ENCODE results near the gene TEAD1.
"Not testable (repeated sequence)": the region's sequence is repeated elsewhere in the genome, so short reads cannot be mapped to it uniquely, and the experiment has no call there.

Gene TEAD1

GRCh38 chr11:12746593-12747097, 72.4 kb downstream of the TEAD1 start:
- no peak for ATAC-seq
- Mint-ChIP-seq H3K27me3 (peaks cover 13% of the 10 kb centered on the region), H3K4me3 (no peak overlapping the region), H3K36me3 (no peaks in the 10 kb centered on the region), H3K27ac (no peak overlapping the region), H3K9me3 (no peaks in the 10 kb centered on the region), H3K4me1 (no peaks in the 10 kb centered on the region)

- ATAC-seq, result no peak
- no peak overlapping the region for H3K4me3 Mint-ChIP-seq
- peaks cover 13% of the 10 kb centered on the region for H3K27me3 Mint-ChIP-seq
- no peaks in the 10 kb centered on the region for H3K36me3 Mint-ChIP-seq
- no peak overlapping the region for H3K27ac Mint-ChIP-seq
- H3K4me1 Mint-ChIP-seq, result no peaks in the 10 kb centered on the region
- no peaks in the 10 kb centered on the region for H3K9me3 Mint-ChIP-seq
Observed at GRCh38 chr11:12748561-12748960, 74.3 kb downstream of the TEAD1 start.

- H3K36me3 Mint-ChIP-seq, result no peaks in the 10 kb centered on the region
- ATAC-seq, result peak; percentile 9
- no peaks in the 10 kb centered on the region for H3K4me1 Mint-ChIP-seq
- H3K9me3 Mint-ChIP-seq, result no peaks in the 10 kb centered on the region
- H3K27me3 Mint-ChIP-seq, result peaks cover 13% of the 10 kb centered on the region
- H3K4me3 Mint-ChIP-seq, result no peak overlapping the region
- no peak overlapping the region for H3K27ac Mint-ChIP-seq
Observed at GRCh38 chr11:12749442-12749841, 75.2 kb downstream of the TEAD1 start.

- no peaks in the 10 kb centered on the region for H3K4me1 Mint-ChIP-seq
- H3K27ac Mint-ChIP-seq, result no peak overlapping the region
- no peak for ATAC-seq
- H3K4me3 Mint-ChIP-seq, result no peak overlapping the region
- H3K36me3 Mint-ChIP-seq, result no peaks in the 10 kb centered on the region
- no peaks in the 10 kb centered on the region for H3K9me3 Mint-ChIP-seq
- H3K27me3 Mint-ChIP-seq, result peaks cover 13% of the 10 kb centered on the region
Observed at GRCh38 chr11:12750181-12750580, 76.0 kb downstream of the TEAD1 start.

- ATAC-seq, result no peak
- Mint-ChIP-seq H3K36me3 (no peaks in the 10 kb centered on the region), H3K9me3 (no peaks in the 10 kb centered on the region), H3K4me1 (no peaks in the 10 kb centered on the region), H3K4me3 (no peak overlapping the region), H3K27ac (no peak overlapping the region), H3K27me3 (peaks cover 11% of the 10 kb centered on the region)
Observed at GRCh38 chr11:12752868-12753524, 78.8 kb downstream of the TEAD1 start.

GRCh38 chr11:12754021-12754420, 79.8 kb downstream of the TEAD1 start:
- H3K36me3 Mint-ChIP-seq, result no peaks in the 10 kb centered on the region
- no peaks in the 10 kb centered on the region for H3K4me1 Mint-ChIP-seq
- no peaks in the 10 kb centered on the region for H3K9me3 Mint-ChIP-seq
- H3K4me3 Mint-ChIP-seq, result no peak overlapping the region
- ATAC-seq, result no peak
- H3K27ac Mint-ChIP-seq, result no peak overlapping the region
- peaks cover 1% of the 10 kb centered on the region for H3K27me3 Mint-ChIP-seq

GRCh38 chr11:12754582-12755234, 80.5 kb downstream of the TEAD1 start:
- no peaks in the 10 kb centered on the region for H3K4me1 Mint-ChIP-seq
- no peaks in the 10 kb centered on the region for H3K9me3 Mint-ChIP-seq
- no peaks in the 10 kb centered on the region for H3K27me3 Mint-ChIP-seq
- no peak for ATAC-seq
- H3K36me3 Mint-ChIP-seq, result no peaks in the 10 kb centered on the region
- H3K27ac Mint-ChIP-seq, result no peak overlapping the region
- no peak overlapping the region for H3K4me3 Mint-ChIP-seq

GRCh38 chr11:12755510-12756453, 81.6 kb downstream of the TEAD1 start:
- no peaks in the 10 kb centered on the region for H3K36me3 Mint-ChIP-seq
- no peak overlapping the region for H3K4me3 Mint-ChIP-seq
- ATAC-seq, result no peak
- no peaks in the 10 kb centered on the region for H3K4me1 Mint-ChIP-seq
- no peaks in the 10 kb centered on the region for H3K9me3 Mint-ChIP-seq
- no peak overlapping the region for H3K27ac Mint-ChIP-seq
- H3K27me3 Mint-ChIP-seq, result no peaks in the 10 kb centered on the region

GRCh38 chr11:12756454-12756806, 82.2 kb downstream of the TEAD1 start:
- no peaks in the 10 kb centered on the region for H3K4me1 Mint-ChIP-seq

GRCh38 chr11:12756867-12757266, 82.6 kb downstream of the TEAD1 start:
- no peaks in the 10 kb centered on the region for H3K36me3 Mint-ChIP-seq
- H3K27ac Mint-ChIP-seq, result no peak overlapping the region
- H3K9me3 Mint-ChIP-seq, result no peaks in the 10 kb centered on the region
- H3K4me3 Mint-ChIP-seq, result no peak overlapping the region
- no peak for ATAC-seq
- no peaks in the 10 kb centered on the region for H3K4me1 Mint-ChIP-seq
- H3K27me3 Mint-ChIP-seq, result no peaks in the 10 kb centered on the region

More at GRCh38 chr11:12756454-12756806, 82.2 kb downstream of the TEAD1 start:
- Mint-ChIP-seq H3K27ac (no peak overlapping the region), H3K4me3 (no peak overlapping the region), H3K27me3 (no peaks in the 10 kb centered on the region), H3K36me3 (no peaks in the 10 kb centered on the region), H3K9me3 (no peaks in the 10 kb centered on the region)
- ATAC-seq, result no peak

GRCh38 chr11:12757416-12757815, 83.2 kb downstream of the TEAD1 start:
- Mint-ChIP-seq H3K27me3 (no peaks in the 10 kb centered on the region), H3K9me3 (no peaks in the 10 kb centered on the region), H3K4me1 (no peaks in the 10 kb centered on the region), H3K27ac (no peak overlapping the region), H3K4me3 (no peak overlapping the region), H3K36me3 (no peaks in the 10 kb centered on the region)
- ATAC-seq, result no peak

GRCh38 chr11:12758117-12758516, 83.9 kb downstream of the TEAD1 start:
- H3K4me3 Mint-ChIP-seq, H3K36me3 Mint-ChIP-seq, H3K9me3 Mint-ChIP-seq, H3K27me3 Mint-ChIP-seq, H3K27ac Mint-ChIP-seq, H3K4me1 Mint-ChIP-seq, ATAC-seq: not testable (repeated sequence)

- no peak overlapping the region for H3K27ac Mint-ChIP-seq
- no peaks in the 10 kb centered on the region for H3K9me3 Mint-ChIP-seq
- H3K27me3 Mint-ChIP-seq, result no peaks in the 10 kb centered on the region
- H3K36me3 Mint-ChIP-seq, result no peaks in the 10 kb centered on the region
- no peaks in the 10 kb centered on the region for H3K4me1 Mint-ChIP-seq
- H3K4me3 Mint-ChIP-seq, result no peak overlapping the region
- no peak for ATAC-seq
Observed at GRCh38 chr11:12761029-12761428, 86.8 kb downstream of the TEAD1 start.

- Mint-ChIP-seq H3K36me3 (no peaks in the 10 kb centered on the region), H3K4me3 (no peak overlapping the region), H3K4me1 (no peaks in the 10 kb centered on the region), H3K27ac (no peak overlapping the region), H3K9me3 (no peaks in the 10 kb centered on the region), H3K27me3 (no peaks in the 10 kb centered on the region)
- ATAC-seq, result no peak
Observed at GRCh38 chr11:12762278-12762677, 88.1 kb downstream of the TEAD1 start.

GRCh38 chr11:12762696-12763324, 88.6 kb downstream of the TEAD1 start:
- no peaks in the 10 kb centered on the region for H3K9me3 Mint-ChIP-seq
- no peaks in the 10 kb centered on the region for H3K27me3 Mint-ChIP-seq
- H3K36me3 Mint-ChIP-seq, result no peaks in the 10 kb centered on the region
- H3K4me1 Mint-ChIP-seq, result no peaks in the 10 kb centered on the region
- no peak overlapping the region for H3K27ac Mint-ChIP-seq
- no peak for ATAC-seq
- no peak overlapping the region for H3K4me3 Mint-ChIP-seq
